DMS53 treated with DMSO at 0.1 percent for 48 hours (cell line): ENCODE results near the gene POLR2J.
A peak's percentile ranks its signal among the peaks of the same experiment; 100 is the strongest.

ENCODE experiments used
- DNase-seq: peaks from one replicate; lab custom pipeline; 2025; ENCODE audit not compliant: unreplicated experiment; lab: John Stamatoyannopoulos, UW

Gene POLR2J

GRCh38 chr7:102444961-102445673 is 33.6 kb downstream of the POLR2J start:
- DNase-seq = no peak

DNA sequence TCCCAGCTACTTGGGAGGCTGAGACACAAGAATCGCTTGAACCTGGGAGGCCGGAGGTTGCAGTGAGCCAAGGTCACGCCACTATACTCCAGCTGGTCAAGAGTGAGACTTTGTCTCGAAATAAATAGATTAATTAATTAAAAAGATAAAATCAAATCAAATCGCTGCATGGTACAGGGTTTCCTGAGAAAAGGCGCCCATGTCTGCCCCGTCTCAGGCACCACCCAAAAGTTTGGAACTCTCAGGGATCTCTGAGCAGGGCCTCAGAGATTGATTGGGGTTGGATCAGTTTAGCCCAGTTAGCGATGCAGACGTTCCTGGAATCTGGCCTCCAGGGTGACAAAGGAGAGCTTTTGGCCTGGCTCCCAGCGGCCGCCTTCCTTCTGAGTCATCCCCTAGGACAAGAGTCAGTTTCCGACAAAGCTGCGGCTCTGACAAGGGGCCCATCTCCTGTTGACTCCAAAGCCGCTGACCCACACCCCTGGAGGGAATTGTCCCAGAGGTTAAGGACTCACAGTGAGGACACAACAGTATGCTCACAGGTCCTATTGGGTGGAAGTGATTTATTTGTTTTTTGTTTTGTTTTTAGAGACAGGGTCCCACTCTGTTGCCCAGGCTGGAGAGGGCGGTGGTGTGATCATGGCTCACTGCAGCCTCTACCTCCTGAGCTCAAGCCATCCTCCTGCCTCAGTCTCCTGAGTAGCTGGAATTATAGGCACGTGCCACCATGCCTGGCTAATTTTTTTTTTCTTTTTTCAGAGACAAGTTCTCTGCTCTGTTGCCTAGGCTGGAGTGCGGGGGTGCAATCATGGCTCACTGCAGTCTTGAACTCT is 38.5 kb downstream of the POLR2J start:
- DNase-seq = no peak

- DNase-seq = no peak
Observed at GRCh38 chr7:102436118-102436517, 42.6 kb downstream of the POLR2J start.

DNA sequence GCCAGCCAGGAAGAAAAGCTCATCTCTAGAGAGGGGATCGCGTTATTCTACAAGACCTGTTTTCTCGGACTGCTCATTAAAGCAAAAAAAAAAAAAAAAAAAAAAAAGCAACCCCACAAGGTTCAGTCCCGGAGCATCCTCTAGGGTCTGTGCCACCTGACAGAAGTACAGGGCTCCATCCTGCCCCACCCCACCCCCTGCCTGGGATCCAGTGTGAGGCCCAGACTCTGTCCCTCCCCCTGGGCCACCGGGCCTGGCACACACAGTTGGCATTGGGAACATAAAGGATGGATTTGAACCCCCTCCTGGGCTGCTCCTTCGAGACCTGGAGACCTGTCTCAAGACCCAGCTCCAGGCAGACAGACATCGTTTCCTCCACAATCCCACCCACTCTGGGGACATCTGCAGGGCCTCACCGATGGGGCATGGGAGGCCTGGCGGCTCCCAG is 44.7 kb downstream of the POLR2J start:
- no peak for DNase-seq

GRCh38 chr7:102433219-102434038 is 45.3 kb downstream of the POLR2J start, which contains the start of gene ORAI2:
Gene ORAI2, plus strand, starts transcription at chr7:102433575. Its CDS starts 5,382 bp downstream, at chr7:102438957.
- DNase-seq = peak; percentile 52

DNA sequence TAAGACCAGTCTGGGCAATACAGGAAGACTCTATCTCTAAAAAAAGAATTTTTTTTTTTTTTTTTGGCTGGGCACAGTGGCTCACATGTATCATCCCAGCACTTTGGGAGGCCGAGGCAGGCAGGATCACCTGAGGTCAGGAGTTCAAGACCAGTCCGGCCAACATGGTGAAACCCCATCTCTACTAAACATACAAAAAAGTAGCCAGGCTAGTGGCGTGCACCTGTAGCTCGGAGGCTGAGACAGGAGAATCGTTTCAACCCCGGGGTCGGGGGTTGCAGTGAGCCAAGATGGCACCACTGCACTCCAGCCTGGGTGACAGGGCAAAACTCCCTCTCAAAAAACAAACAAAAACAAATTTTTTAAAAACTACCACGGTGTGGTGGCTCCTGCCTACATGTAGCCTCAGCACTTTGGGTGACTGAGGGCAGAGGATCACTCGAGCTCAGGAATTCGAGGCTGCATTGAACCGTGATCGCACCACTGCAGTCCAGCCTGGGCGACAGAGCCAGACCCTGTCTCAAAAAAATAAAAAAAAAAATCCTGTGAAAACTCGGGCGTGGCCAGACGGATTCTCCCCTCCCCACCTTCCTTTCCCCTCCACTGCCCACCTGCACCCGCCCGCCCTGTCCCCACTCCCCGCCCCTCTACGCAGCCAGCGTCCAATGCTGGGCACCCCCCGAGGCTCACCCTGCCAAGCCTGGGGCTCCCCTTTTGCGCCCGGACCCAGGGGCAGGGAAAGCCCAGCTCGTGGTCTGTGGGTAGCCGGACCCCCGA is 46.1 kb downstream of the POLR2J start:
- DNase-seq = no peak

GRCh38 chr7:102431617-102432298 is 47.0 kb downstream of the POLR2J start:
- DNase-seq = peak; percentile 75

- no peak for DNase-seq
Observed at GRCh38 chr7:102429141-102429899, 49.4 kb downstream of the POLR2J start.

GRCh38 chr7:102427019-102427405 is 51.7 kb downstream of the POLR2J start:
- no peak for DNase-seq

DNA sequence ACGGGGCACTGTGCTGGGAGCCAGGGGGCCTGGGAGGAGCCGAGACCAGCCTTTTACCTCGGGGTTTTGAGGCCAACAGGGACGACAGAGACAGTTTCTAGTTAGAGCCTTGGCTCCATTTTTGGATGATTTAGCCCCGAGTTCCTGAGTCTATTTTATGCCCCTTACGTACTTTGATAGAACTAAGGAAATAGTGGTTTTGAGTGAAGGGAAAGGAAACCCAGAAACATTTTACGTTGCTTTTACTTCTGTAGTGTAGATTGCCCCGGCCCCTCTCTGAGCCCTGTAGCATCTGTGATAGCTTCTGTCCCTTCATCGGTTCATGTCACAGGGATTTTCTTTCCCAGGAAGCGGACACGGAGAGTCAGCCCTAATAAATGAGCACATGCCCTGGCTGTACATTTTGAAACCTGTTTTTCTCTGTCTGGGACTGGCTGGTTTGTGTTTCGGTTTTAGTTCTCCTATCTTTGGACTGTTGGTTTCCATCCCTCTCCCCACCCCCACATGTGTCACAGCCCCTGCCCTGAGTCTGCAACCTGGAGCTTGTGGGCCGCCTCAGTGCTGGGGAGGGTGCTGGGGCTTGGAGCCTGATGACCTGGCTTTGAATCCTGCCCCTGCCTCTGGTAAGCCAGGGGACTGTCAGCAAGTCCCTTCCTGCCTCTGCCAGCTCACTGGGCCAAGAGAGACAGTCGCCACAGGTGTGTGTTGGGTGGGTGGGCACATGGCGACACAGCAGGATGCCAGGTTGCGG is 52.3 kb downstream of the POLR2J start:
- DNase-seq = no peak

- DNase-seq = no peak
Observed at GRCh38 chr7:102425639-102426267, 53.0 kb downstream of the POLR2J start.

DNA sequence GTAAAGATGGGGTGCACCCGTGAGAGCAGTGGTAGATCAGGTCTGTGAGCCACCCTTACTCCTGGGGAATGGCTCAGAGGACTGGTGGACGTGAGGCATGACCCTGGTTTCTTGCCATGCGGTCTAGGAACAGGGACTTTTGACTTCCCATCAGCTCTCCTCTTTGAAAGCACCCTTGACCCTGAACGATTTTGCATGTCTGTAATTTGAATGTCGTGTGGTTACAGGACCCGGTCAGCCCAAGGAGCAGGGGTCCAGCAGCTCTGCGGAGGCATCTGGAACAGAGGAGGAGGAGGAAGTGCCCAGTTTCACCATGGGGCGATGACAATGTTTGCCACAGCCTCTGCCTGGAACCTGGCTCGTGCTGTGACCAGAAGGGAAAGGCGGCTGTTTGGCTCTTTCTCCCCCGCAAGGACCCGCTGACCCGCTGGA is 53.9 kb downstream of the POLR2J start:
- no peak for DNase-seq

- no peak for DNase-seq
Observed at GRCh38 chr7:102424129-102424551, 54.6 kb downstream of the POLR2J start.
